Activated T-cell treated with anti-CD3 and anti-CD28 coated beads, Interleukin-2, amount 50 U/mL, for 48 hours (primary cell): ENCODE data around the gene C2orf81.
A peak's percentile ranks its signal among the peaks of the same experiment; 100 is the strongest.

Experiments used
- DNase-seq, 2 experiments: peaks; one replicate each; pipeline ENCODE4 v3.0.0-alpha.2; 2020

Gene C2orf81

GRCh38 chr2:74387346-74387745, 34.1 kb downstream of the C2orf81 start:
- no peak for DNase-seq

GRCh38 chr2:74385396-74385795, 36.0 kb downstream of the C2orf81 start:
- DNase-seq: no peak

GRCh38 chr2:74384051-74384450, 37.4 kb downstream of the C2orf81 start:
- no peak for DNase-seq

GRCh38 chr2:74383254-74383653, 38.2 kb downstream of the C2orf81 start:
- DNase-seq: no peak

GRCh38 chr2:74381751-74382150, 39.7 kb downstream of the C2orf81 start:
- no peak for DNase-seq

- DNase-seq: peak in 1 of 2 experiments; percentile 36
Measured at GRCh38 chr2:74379851-74380789, 41.3 kb downstream of the C2orf81 start, which contains the start of gene DCTN1. Gene DCTN1, minus strand, starts transcription at chr2:74380311. Its CDS starts 274 bp downstream, at chr2:74380037.

- no peak for DNase-seq
Measured at GRCh38 chr2:74378007-74378406, 43.4 kb downstream of the C2orf81 start.

GRCh38 chr2:74375838-74376237, 45.6 kb downstream of the C2orf81 start:
- DNase-seq: no peak

- no peak for DNase-seq
Measured at GRCh38 chr2:74374509-74375205, 46.8 kb downstream of the C2orf81 start.

- no peak for DNase-seq
Measured at GRCh38 chr2:74373985-74374384, 47.4 kb downstream of the C2orf81 start.

GRCh38 chr2:74373221-74373676, 48.2 kb downstream of the C2orf81 start:
- no peak for DNase-seq

- no peak for DNase-seq
Measured at GRCh38 chr2:74372674-74373073, 48.7 kb downstream of the C2orf81 start.

- DNase-seq: no peak
Measured at GRCh38 chr2:74371421-74371820, 50.0 kb downstream of the C2orf81 start.

- DNase-seq: no peak
Measured at GRCh38 chr2:74369976-74370375, 51.4 kb downstream of the C2orf81 start.

GRCh38 chr2:74368499-74368898, 52.9 kb downstream of the C2orf81 start:
- no peak for DNase-seq

- DNase-seq: no peak
Measured at GRCh38 chr2:74367789-74368188, 53.6 kb downstream of the C2orf81 start.

GRCh38 chr2:74366036-74366435, 55.4 kb downstream of the C2orf81 start:
- DNase-seq: no peak

- no peak for DNase-seq
Measured at GRCh38 chr2:74364533-74365505, 56.6 kb downstream of the C2orf81 start.
